ENCODE results near the gene ATP1A1.

Gene ATP1A1

DNA sequence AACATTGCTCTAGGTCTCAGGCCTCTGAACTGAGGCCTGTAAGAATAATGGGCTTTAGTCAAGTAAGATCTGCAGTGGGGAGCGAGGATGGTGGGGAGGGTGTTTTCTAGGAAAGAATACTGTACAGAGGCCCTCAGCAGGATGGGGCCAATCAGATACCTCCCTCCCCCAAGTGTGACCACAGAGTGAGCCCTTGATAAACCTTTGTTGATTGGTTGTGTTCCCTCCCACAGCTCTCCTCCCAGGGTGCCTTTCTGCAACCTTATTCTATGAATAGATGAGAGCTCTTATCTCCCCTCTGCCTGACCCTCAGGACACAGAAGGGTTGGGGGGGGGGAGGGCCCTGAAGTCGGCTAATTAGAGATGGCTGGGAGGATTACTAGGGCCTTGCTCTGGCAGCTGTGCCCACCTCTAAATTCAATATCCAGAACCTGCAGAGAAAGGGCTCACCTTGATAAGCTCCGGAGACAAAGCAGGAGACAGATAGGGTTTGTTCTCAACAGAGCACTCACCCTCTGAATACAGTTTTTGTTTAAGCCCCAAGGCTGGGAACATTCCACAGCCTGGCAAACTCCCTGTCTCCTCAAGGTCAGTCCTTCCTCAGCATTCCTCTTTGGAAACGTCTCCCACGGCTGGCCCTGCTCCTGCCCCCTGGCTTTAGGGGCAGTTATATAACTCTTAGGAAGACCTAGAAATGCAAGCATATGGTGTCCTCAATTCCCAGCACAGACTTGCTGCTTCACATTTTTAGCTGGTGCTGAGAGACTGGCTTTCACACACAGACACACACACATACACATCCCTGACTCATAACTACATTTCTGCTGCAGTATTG, 42.9 kb downstream of the ATP1A1 start:
- no peak for DNase-seq

- DNase-seq, result no peak
Measured at GRCh38 chr1:116416854-116417513, 43.9 kb downstream of the ATP1A1 start.

- DNase-seq, result no peak
Measured at GRCh38 chr1:116417678-116418077, 44.6 kb downstream of the ATP1A1 start.

- DNase-seq, result peak; percentile 30 to 35
Measured at GRCh38 chr1:116418091-116418830, 45.2 kb downstream of the ATP1A1 start.

GRCh38 chr1:116420417-116421200, 47.6 kb downstream of the ATP1A1 start:
- DNase-seq, result no peak

GRCh38 chr1:116424438-116424837, 51.4 kb downstream of the ATP1A1 start:
- DNase-seq, result no peak

GRCh38 chr1:116424863-116425262, 51.8 kb downstream of the ATP1A1 start:
- no peak for DNase-seq

- DNase-seq, result no peak
Measured at GRCh38 chr1:116425987-116426386, 52.9 kb downstream of the ATP1A1 start.

DNA sequence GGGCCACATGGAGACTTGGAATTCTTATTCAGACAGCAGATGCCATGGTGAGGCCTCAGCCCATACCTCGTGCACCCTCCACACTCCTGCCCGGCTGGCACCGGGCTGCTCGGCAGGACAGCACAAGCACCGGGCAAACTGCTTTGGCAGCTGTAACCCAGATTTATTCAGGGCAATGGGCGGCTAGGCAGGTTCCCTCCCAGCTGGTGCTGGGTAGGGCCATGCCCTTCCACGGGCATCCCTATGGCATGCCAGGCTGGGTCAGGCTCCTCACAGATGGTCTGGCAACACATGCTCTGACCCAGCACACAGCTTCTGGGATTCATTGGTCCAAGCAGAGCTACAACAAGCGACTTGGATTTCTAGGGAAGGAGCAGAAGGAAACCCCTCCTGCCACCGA, 53.4 kb downstream of the ATP1A1 start:
- DNase-seq, result no peak

GRCh38 chr1:116428576-116428975, 55.5 kb downstream of the ATP1A1 start:
- DNase-seq, result no peak

DNA sequence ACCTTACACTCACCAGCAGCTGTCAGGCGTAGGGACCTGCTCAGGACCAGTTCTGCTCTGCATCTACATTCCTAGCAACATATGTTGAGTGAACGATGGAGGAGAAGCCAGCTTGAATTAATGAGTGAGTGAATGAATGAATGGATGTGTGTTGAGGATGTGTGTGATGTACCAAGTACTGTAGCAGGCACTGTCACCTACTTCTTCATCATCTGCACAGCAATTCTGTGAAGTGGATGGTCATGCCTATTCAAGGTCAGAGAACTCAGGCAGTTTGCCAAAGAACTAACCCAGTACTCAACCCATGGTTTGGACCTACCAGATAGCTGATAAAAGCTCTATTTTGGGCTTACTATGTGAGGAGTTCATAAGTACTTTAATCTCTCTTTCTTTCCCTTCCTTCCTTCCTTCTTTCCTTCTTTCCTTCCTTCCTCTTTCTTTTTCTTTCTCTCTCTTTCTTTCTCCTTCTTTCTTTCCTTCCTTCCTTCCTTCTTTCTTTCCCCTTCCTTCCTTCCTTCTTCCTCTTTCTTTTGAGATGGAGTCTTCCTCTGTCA, 56.9 kb downstream of the ATP1A1 start:
- DNase-seq, result no peak

DNA sequence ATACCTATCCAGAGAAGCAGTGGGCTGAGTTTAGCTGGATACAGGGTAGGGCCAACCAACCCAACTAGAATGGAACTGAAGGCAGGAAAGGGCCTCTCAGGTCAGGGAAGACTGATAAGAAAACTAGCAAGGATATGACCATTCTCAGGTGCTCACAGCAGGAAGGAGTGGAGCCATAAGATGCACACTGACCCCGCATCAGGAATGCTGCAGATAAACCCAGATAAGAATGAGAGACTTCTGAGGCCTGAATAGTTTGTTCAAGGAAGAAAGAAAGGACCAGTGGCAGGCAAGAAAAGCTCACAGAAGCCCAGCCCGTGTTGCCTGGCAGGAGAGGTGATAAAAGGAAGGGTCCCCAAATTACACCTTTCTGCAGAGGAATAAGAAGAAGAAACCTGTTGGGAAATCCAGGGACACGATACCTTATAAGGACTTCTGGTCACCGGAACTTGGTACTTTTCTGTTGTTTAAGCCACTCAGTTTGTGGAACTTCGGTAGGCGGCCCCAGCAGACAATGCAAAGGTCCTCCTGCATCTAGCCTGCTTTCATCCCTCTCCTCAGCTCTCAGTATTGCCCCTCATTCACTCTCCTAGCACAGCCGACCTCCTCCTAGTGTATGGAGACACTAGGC, 58.9 kb downstream of the ATP1A1 start:
- no peak for DNase-seq

GRCh38 chr1:116432655-116433265, 59.7 kb downstream of the ATP1A1 start:
- no peak for DNase-seq

DNA sequence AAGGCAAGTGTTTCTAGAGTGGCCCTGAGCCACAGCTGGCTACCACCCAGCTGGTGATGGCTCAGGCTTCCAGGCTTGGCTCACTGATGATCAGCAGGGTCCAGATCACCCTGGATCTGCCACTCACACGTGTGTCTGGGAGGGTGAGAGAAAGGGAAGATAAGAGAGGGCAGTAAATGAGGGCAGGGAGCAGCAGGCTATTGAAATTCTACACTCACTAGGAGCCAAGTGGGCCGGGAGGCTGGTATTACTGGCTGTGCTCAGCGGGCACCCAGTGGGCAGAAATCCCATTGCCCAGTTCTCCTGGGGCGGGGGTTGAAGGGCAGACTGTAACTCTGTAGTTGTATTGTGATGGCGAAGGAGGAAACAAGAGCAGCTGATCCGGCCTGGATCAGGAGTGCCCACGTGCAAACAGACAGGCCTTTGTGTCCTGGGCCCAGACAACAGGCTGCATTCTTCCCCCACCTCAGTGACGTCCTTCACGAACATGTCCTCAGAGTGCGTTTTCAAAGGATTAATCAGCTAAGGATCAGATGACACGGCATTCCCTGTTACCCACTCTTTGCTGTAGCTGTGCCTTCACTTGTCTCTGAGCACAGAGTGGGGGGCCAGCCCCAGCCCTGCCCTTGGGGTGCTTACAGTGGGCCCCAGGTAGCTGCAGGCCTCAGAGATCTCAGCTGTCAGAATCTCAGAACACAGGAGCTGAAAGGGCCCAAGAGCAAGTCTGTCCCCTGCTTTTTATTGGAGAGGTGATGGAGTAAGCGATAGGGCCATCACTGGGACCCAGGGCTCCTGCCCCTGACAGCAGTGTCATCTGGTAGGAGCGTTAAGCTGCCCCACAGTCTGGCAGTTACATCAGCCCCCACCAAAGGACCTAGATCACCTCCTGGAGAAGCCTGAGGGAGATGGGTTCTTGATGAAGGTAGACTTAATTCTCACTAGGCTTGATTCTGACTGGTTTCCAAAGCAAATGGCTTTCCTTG, 60.5 kb downstream of the ATP1A1 start:
- no peak for DNase-seq

DNA sequence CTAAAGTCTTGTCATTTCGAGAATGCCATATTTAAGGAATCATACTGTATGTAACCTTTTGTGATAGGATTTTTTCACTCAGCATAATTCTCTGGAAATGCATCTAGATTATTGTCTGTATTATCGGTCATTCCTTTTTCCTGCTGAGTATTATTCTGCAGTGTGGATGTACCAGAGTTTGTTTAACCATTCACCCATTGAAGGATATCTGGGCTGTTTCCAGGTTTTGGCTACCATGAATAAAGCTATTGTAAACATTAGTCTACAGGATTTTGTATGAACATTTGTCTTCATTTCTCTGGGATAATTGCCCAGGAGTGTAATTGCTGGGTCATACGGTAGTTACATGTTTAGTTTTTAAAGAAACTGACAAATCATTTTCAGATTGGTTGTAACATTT, 61.8 kb downstream of the ATP1A1 start:
- no peak for DNase-seq

- no peak for DNase-seq
Measured at GRCh38 chr1:116435806-116436610, 63.0 kb downstream of the ATP1A1 start.

GRCh38 chr1:116436611-116436970, 63.5 kb downstream of the ATP1A1 start:
- DNase-seq, result no peak

- no peak for DNase-seq
Measured at GRCh38 chr1:116439701-116440100, 66.7 kb downstream of the ATP1A1 start.

GRCh38 chr1:116440731-116441130, 67.7 kb downstream of the ATP1A1 start:
- DNase-seq, result no peak

GRCh38 chr1:116445534-116445933, 72.5 kb downstream of the ATP1A1 start:
- no peak for DNase-seq
